Lower leg skin (tissue), 3 donors: ENCODE measurements around the gene IL21.

Source experiments
- POLR2A ChIP-seq, 2 donors: fragments of 450-650 bp; IDR thresholded peaks; one replicate each; pipeline ENCODE4 v1.6.1; 2016 to 2017; ENCODE audit warnings: antibody characterized with exemption in 2 of 2, mild to moderate bottlenecking in 1 of 2, moderate library complexity in 1 of 2
- TF ChIP-seq, protein P1 (sequence below), 3 donors: fragments of 450-650 bp; IDR thresholded peaks; one replicate each; pipeline ENCODE4 v1.5.1; 2016; ENCODE audit warnings: antibody characterized with exemption in 3 of 3, mild to moderate bottlenecking in 3 of 3, moderate library complexity in 2 of 3

DNA sequence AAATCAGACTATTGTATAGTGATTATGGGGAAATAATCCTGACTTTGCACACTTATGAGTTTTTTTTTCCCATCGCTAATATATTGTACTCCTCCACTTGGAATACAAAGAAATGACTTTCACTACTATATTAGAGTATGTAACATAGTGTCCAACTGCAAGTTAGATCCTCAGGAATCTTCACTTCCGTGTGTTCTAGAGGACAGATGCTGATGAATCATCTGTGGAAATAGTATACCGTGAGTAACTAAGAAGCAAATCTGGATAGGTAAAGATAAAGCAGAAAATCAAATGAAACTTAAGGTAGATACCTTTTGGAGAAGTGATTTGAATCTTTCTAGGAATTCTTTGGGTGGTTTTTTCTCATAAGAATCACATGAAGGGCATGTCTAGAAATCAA, 8.3 kb downstream of the IL21 start:
- TF ChIP-seq POLR2A (IDR thresholded peaks at IDR 0.05), result no peak
- TF ChIP-seq, protein P1, sequence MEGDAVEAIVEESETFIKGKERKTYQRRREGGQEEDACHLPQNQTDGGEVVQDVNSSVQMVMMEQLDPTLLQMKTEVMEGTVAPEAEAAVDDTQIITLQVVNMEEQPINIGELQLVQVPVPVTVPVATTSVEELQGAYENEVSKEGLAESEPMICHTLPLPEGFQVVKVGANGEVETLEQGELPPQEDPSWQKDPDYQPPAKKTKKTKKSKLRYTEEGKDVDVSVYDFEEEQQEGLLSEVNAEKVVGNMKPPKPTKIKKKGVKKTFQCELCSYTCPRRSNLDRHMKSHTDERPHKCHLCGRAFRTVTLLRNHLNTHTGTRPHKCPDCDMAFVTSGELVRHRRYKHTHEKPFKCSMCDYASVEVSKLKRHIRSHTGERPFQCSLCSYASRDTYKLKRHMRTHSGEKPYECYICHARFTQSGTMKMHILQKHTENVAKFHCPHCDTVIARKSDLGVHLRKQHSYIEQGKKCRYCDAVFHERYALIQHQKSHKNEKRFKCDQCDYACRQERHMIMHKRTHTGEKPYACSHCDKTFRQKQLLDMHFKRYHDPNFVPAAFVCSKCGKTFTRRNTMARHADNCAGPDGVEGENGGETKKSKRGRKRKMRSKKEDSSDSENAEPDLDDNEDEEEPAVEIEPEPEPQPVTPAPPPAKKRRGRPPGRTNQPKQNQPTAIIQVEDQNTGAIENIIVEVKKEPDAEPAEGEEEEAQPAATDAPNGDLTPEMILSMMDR (IDR thresholded peaks at IDR 0.05), result no peak
